Measurements from ENCODE around the gene PAX5. TPM values are rescaled to one million over a fixed set of nuclear protein-coding genes. Genes with fewer than 3 reads are reported as not detected.

The PAX5 gene
- total RNA-seq, 4 donors from 2014 or later: 0.55 TPM; not detected in 3

GRCh38 chr9:36892279-36892678, 141.8 kb downstream of the PAX5 start:
- no peak for DNase-seq

GRCh38 chr9:36891341-36891811, 142.7 kb downstream of the PAX5 start:
- no peak overlapping the region for H3K27ac ChIP-seq
- H3K9me3 ChIP-seq: no peaks in the 10 kb centered on the region
- no peaks in the 10 kb centered on the region for H3K4me1 ChIP-seq
- no peaks in the 10 kb centered on the region for H3K27me3 ChIP-seq
- TF ChIP-seq POLR2A (IDR thresholded peaks at IDR 0.05): no peak
- DNase-seq: no peak
- H3K36me3 ChIP-seq: no peaks in the 10 kb centered on the region
- H3K4me3 ChIP-seq: no peak overlapping the region
- intact Hi-C loops (cut with DNase I; ENCODE audit: low total_unique reads): no loop called here

More at GRCh38 chr9:36892279-36892678, 141.8 kb downstream of the PAX5 start:
- no peak overlapping the region for H3K27ac ChIP-seq
- H3K9me3 ChIP-seq: no peaks in the 10 kb centered on the region
- H3K36me3 ChIP-seq: no peaks in the 10 kb centered on the region
- H3K27me3 ChIP-seq: no peaks in the 10 kb centered on the region
- H3K4me1 ChIP-seq: no peaks in the 10 kb centered on the region
- H3K4me3 ChIP-seq: no peak overlapping the region
- TF ChIP-seq CTCF (IDR thresholded peaks at IDR 0.05) (no peak), POLR2A (IDR thresholded peaks at IDR 0.05) (no peak)
- intact Hi-C loops (cut with DNase I; ENCODE audit: low total_unique reads): no loop called here

- H3K4me3 ChIP-seq: no peak overlapping the region
- no peak for TF ChIP-seq CTCF (IDR thresholded peaks at IDR 0.05)
- no peak for TF ChIP-seq POLR2A (IDR thresholded peaks at IDR 0.05)
- no peak overlapping the region for H3K27ac ChIP-seq
- intact Hi-C loops (cut with DNase I; ENCODE audit: low total_unique reads): no loop called here
- H3K4me1 ChIP-seq: no peaks in the 10 kb centered on the region
- H3K27me3 ChIP-seq: no peaks in the 10 kb centered on the region
- no peaks in the 10 kb centered on the region for H3K36me3 ChIP-seq
- DNase-seq: no peak
- no peaks in the 10 kb centered on the region for H3K9me3 ChIP-seq
These were observed 144.2 kb downstream of the PAX5 start for GRCh38 chr9:36889844-36890243.

- DNase-seq: no peak
- no peak for TF ChIP-seq POLR2A (IDR thresholded peaks at IDR 0.05)
- no peak for TF ChIP-seq CTCF (IDR thresholded peaks at IDR 0.05)
- intact Hi-C loops (cut with DNase I; ENCODE audit: low total_unique reads): no loop called here
- H3K4me3 ChIP-seq: no peak overlapping the region
- no peaks in the 10 kb centered on the region for H3K27me3 ChIP-seq
- H3K4me1 ChIP-seq: no peaks in the 10 kb centered on the region
- H3K9me3 ChIP-seq: no peaks in the 10 kb centered on the region
- H3K36me3 ChIP-seq: no peaks in the 10 kb centered on the region
- H3K27ac ChIP-seq: no peak overlapping the region
These were observed 145.5 kb downstream of the PAX5 start for GRCh38 chr9:36888551-36888950.

- no peaks in the 10 kb centered on the region for H3K27me3 ChIP-seq
- H3K27ac ChIP-seq: no peak overlapping the region
- no peaks in the 10 kb centered on the region for H3K4me1 ChIP-seq
- no peaks in the 10 kb centered on the region for H3K9me3 ChIP-seq
- DNase-seq: no peak
- no peak overlapping the region for H3K4me3 ChIP-seq
- intact Hi-C loops (cut with DNase I; ENCODE audit: low total_unique reads): no loop called here
- H3K36me3 ChIP-seq: no peaks in the 10 kb centered on the region
- TF ChIP-seq POLR2A (IDR thresholded peaks at IDR 0.05): no peak
- no peak for TF ChIP-seq CTCF (IDR thresholded peaks at IDR 0.05)
These were observed 149.3 kb downstream of the PAX5 start for GRCh38 chr9:36884721-36885120.

GRCh38 chr9:36882594-36882993, 151.5 kb downstream of the PAX5 start:
- Histone ChIP-seq H3K4me3 (no peak overlapping the region), H3K9me3 (no peaks in the 10 kb centered on the region), H3K27ac (no peak overlapping the region), H3K36me3 (no peaks in the 10 kb centered on the region), H3K4me1 (no peaks in the 10 kb centered on the region), H3K27me3 (no peaks in the 10 kb centered on the region)
- intact Hi-C loops (cut with DNase I; ENCODE audit: low total_unique reads): no loop called here
- no peak for DNase-seq
- no peak for TF ChIP-seq CTCF (IDR thresholded peaks at IDR 0.05)
- TF ChIP-seq POLR2A (IDR thresholded peaks at IDR 0.05): no peak

All from uterus (tissue), 4 donors.